K562 (cell line): ENCODE measurements around the gene PHF10. TPM values are rescaled to one million over a fixed set of nuclear protein-coding genes. Genes with fewer than 3 reads are reported as not detected.
A peak's percentile ranks its signal among the peaks of the same experiment; 100 is the strongest.

ENCODE experiments used
- ARID2 ChIP-seq: fragments of 450-650 bp; IDR thresholded peaks from 2 replicates; pipeline ENCODE4 v1.6.1; 2017; ENCODE audit warnings: antibody characterized with exemption, mild to moderate bottlenecking
- CREM ChIP-seq: IDR thresholded peaks from 2 replicates; pipeline ENCODE4 v1.6.1; 2014; ENCODE audit warnings: antibody characterized with exemption, low read depth
- CXXC5 ChIP-seq: fragments of 250-450 bp; sonication (Bioruptor Pico); IDR thresholded peaks from 2 replicates; pipeline ENCODE4 v1.8.0; 2022; ENCODE audit warnings: inconsistent platforms, mild to moderate bottlenecking, moderate library complexity
- GTF2E2 ChIP-seq: fragments of 200-800 bp; sonication (Bioruptor generic); IDR thresholded peaks from 2 replicates; pipeline ENCODE4 v1.6.1; 2016; ENCODE audit warnings: missing genetic modification characterization, missing compliant biosample characterization
- GTF3C2 ChIP-seq: IDR thresholded peaks from 3 replicates; pipeline ENCODE4 v1.6.1; 2011; ENCODE audit warnings: borderline replicate concordance, mild to moderate bottlenecking, moderate library complexity; ENCODE audit not compliant: insufficient read length; ENCODE audit errors: extremely low read depth
- HEY1 ChIP-seq: fragments of 250-450 bp; sonication (Bioruptor Pico); IDR thresholded peaks from 2 replicates; pipeline ENCODE4 v1.5.0; 2020; ENCODE audit warnings: mild to moderate bottlenecking, moderate library complexity, borderline replicate concordance
- JUNB ChIP-seq: fragments of 450-650 bp; formaldehyde crosslinking; conservative IDR thresholded peaks from 2 replicates; pipeline ENCODE4 v1.4.0; 2020; ENCODE audit warnings: mild to moderate bottlenecking
- LEF1 ChIP-seq: fragments of 450-650 bp; IDR thresholded peaks from 2 replicates; pipeline ENCODE4 v1.6.1; 2016; ENCODE audit warnings: mild to moderate bottlenecking
- MEF2D ChIP-seq: conservative IDR thresholded peaks from 2 replicates; pipeline ENCODE4 v1.6.1; 2016; ENCODE audit warnings: low read depth, missing genetic modification characterization, missing compliant biosample characterization
- NFXL1 ChIP-seq: fragments of 450-650 bp; formaldehyde crosslinking; IDR thresholded peaks from 2 replicates; pipeline ENCODE4 v1.4.0; 2021; ENCODE audit warnings: mild to moderate bottlenecking
- PHF21A ChIP-seq: fragments of 450-650 bp; IDR thresholded peaks from 2 replicates; pipeline ENCODE4 v1.6.1; 2017; ENCODE audit warnings: low read depth, borderline replicate concordance
- SIN3A ChIP-seq, 2 experiments: fragments of 150-350 bp in 1 of 2; IDR thresholded peaks; 2 replicates each; pipeline ENCODE4 v1.6.1; 2011 to 2016; ENCODE audit warnings: borderline replicate concordance in 2 of 2, low read depth in 2 of 2, low read length in 2 of 2, mild to moderate bottlenecking in 2 of 2, moderate library complexity in 2 of 2; ENCODE audit not compliant: control insufficient read depth in 1 of 2
- ZEB2 ChIP-seq: fragments of 450-650 bp; IDR thresholded peaks from 2 replicates; pipeline ENCODE4 v1.6.1; 2016
- ZNF124 ChIP-seq: sonication (generic); formaldehyde crosslinking; IDR thresholded peaks from 2 replicates; pipeline ENCODE4 v1.8.1; 2022; ENCODE audit warnings: missing genetic modification reagents
- ZNF311 ChIP-seq: fragments of 250-450 bp; sonication (Bioruptor Pico); IDR thresholded peaks from 2 replicates; pipeline ENCODE4 v1.4.0; 2020; ENCODE audit warnings: mild to moderate bottlenecking, moderate library complexity
- ZNF584 ChIP-seq: fragments of 200-800 bp; sonication (Bioruptor generic); IDR thresholded peaks from 2 replicates; pipeline ENCODE4 v1.6.1; 2016; ENCODE audit warnings: low read depth, mild to moderate bottlenecking, missing genetic modification characterization, missing compliant biosample characterization
- ZNF586 ChIP-seq: fragments of 450-650 bp; formaldehyde crosslinking; conservative IDR thresholded peaks from 2 replicates; pipeline ENCODE4 v1.4.0; 2020; ENCODE audit warnings: mild to moderate bottlenecking, moderate library complexity
- polyA plus RNA-seq, 8 experiments: library from polyadenylated mRNA; depleted of rRNA in 4 of 8; stranded (reverse) in 5 of 8; unstranded in 3 of 8; fragments of >200 nt; fragmentation: Nextera tagmentation in 2 of 8; fragmentation: Illumina TruSeq in 1 of 8; extraction: Ambion mirVana in 2 of 8; extraction: Trizol in 1 of 8; gene quantifications; 2 replicates each; pipeline versions ENCODE4 v1.2.1 to v1.2.3, GENCODE V29; 2011 to 2014; ENCODE audit warnings: inconsistent platforms in 1 of 8, missing spikeins in 1 of 8
- total RNA-seq, 7 experiments: library from RNA; depleted of rRNA in 6 of 7; stranded (reverse); fragments of >200 nt in 6 of 7; fragmentation: Illumina TruSeq in 2 of 7; extraction: Trizol in 2 of 7; gene quantifications; 2 replicates each; pipeline versions ENCODE4 v1.2.1 to v1.2.3, GENCODE V29; 2011 to 2021; ENCODE audit warnings: low replicate concordance in 1 of 7
- TF ChIP-seq, protein P1 (sequence below): fragments of 450-650 bp; IDR thresholded peaks from 2 replicates; pipeline ENCODE4 v1.6.1; 2016; ENCODE audit warnings: mild to moderate bottlenecking
- TF ChIP-seq, protein P2 (sequence below): fragments of 200-800 bp; sonication (Bioruptor generic); IDR thresholded peaks from 2 replicates; pipeline ENCODE4 v1.6.1; 2017; ENCODE audit warnings: missing genetic modification characterization, missing compliant biosample characterization

The PHF10 gene
- total and polyA plus RNA-seq, 9 of the 15 experiments (the other 6 are each of a cell fraction or from before 2014, with no cell fraction given): 23.9 to 88.9 (median 46.0) TPM

GRCh38 chr6:169701954-169702839, 22.1 kb downstream of the PHF10 start, which contains the start of the genes C6orf120 and WDR27 (continued):
- TF ChIP-seq, protein P1, sequence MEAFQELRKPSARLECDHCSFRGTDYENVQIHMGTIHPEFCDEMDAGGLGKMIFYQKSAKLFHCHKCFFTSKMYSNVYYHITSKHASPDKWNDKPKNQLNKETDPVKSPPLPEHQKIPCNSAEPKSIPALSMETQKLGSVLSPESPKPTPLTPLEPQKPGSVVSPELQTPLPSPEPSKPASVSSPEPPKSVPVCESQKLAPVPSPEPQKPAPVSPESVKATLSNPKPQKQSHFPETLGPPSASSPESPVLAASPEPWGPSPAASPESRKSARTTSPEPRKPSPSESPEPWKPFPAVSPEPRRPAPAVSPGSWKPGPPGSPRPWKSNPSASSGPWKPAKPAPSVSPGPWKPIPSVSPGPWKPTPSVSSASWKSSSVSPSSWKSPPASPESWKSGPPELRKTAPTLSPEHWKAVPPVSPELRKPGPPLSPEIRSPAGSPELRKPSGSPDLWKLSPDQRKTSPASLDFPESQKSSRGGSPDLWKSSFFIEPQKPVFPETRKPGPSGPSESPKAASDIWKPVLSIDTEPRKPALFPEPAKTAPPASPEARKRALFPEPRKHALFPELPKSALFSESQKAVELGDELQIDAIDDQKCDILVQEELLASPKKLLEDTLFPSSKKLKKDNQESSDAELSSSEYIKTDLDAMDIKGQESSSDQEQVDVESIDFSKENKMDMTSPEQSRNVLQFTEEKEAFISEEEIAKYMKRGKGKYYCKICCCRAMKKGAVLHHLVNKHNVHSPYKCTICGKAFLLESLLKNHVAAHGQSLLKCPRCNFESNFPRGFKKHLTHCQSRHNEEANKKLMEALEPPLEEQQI: no peak
- TF ChIP-seq NFXL1 (CRISPR knock-in tag): no peak
- TF ChIP-seq ZEB2: no peak
- no peak for TF ChIP-seq JUNB (CRISPR knock-in tag)
- TF ChIP-seq GTF3C2: no peak
- no peak for TF ChIP-seq GTF2E2 (tag)
- no peak for TF ChIP-seq ZNF311 (CRISPR knock-in tag)
- no peak for TF ChIP-seq HEY1
- TF ChIP-seq ZNF124: no peak
- no peak for TF ChIP-seq MEF2D (tag)
- TF ChIP-seq SIN3A (IDR thresholded peaks at IDR 0.05; ENCODE audit: borderline replicate concordance in 2 of 2, control insufficient read depth in 1 of 2, low read depth in 2 of 2, low read length in 2 of 2): peak; percentile 37 to 94; a peak in 3 of 4 replicates
- no peak for TF ChIP-seq PHF21A
- no peak for TF ChIP-seq ARID2
- no peak for TF ChIP-seq ZNF586 (CRISPR knock-in tag)
- TF ChIP-seq CXXC5: peak; percentile 83
- TF ChIP-seq, protein P2, sequence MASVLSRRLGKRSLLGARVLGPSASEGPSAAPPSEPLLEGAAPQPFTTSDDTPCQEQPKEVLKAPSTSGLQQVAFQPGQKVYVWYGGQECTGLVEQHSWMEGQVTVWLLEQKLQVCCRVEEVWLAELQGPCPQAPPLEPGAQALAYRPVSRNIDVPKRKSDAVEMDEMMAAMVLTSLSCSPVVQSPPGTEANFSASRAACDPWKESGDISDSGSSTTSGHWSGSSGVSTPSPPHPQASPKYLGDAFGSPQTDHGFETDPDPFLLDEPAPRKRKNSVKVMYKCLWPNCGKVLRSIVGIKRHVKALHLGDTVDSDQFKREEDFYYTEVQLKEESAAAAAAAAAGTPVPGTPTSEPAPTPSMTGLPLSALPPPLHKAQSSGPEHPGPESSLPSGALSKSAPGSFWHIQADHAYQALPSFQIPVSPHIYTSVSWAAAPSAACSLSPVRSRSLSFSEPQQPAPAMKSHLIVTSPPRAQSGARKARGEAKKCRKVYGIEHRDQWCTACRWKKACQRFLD: 0 out of 2 replicates have a peak, but pooled peaks have one; percentile 41
- TF ChIP-seq ZNF584 (CRISPR knock-in tag): no peak
- peak; percentile 95 for TF ChIP-seq CREM
- TF ChIP-seq LEF1: no peak; the same call in 1 of the 2 replicates
